GM12878 (cell line): ENCODE results near the gene FN1. TPM values are rescaled to one million over a fixed set of nuclear protein-coding genes. Genes with fewer than 3 reads are reported as not detected.

Experiments
- ATAC-seq: fragments of 200-7000 bp; cut with Tn5 transposase; 3 replicates; pipeline ENCODE4 v1.9.1; 2020; ENCODE audit warnings: mild to moderate bottlenecking, moderate library complexity
- BruUV-seq: library from RNA; stranded (reverse); fragments of 400-500 nt; replicated peaks from 2 replicates; lab custom pipeline; 2021; lab: Mats Ljungman, UMichigan
- CTCF ChIA-PET: fragments of 300-600 bp; sonication (Branson Sonifier 250); formaldehyde crosslinking; extraction: SDS; loops from one replicate; lab custom pipeline; 2021; ENCODE audit warnings: inconsistent platforms; lab: Yijun Ruan, JAX
- POLR2A ChIA-PET: fragments of 350-600 bp; formaldehyde crosslinking; extraction: SDS; loops from one replicate; lab custom pipeline; 2021; ENCODE audit warnings: inconsistent platforms; lab: Charles Lee
- RAD21 ChIA-PET: fragments of 300-600 bp; sonication (Branson Sonifier 250); formaldehyde crosslinking; loops from one replicate; lab custom pipeline; 2023; ENCODE audit warnings: antibody characterized with exemption; ENCODE audit not compliant: unreplicated experiment; lab: Charles Lee
- SMC1A ChIA-PET: fragments of 300-600 bp; sonication (Branson Sonifier 250); formaldehyde crosslinking; loops from one replicate; lab custom pipeline; 2023; ENCODE audit not compliant: unreplicated experiment, uncharacterized antibody; lab: Charles Lee
- DNase-seq: peaks from one replicate; pipeline ENCODE4 v3.0.0-alpha.2; 2011; ENCODE audit warnings: low read depth, low spot score
- FAIRE-seq: peaks from 3 replicates; lab custom pipeline; 2011; peaks lifted over from hg19 to GRCh38; lab: Jason Lieb, UNC
- H2AFZ ChIP-seq: 2 replicates; pipeline ENCODE4 v1.6.0; 2011; ENCODE audit warnings: low read depth, low read length, control low read depth; ENCODE audit not compliant: control insufficient read depth
- H3K27ac ChIP-seq: 2 replicates; pipeline ENCODE4 v1.5.1; 2011; ENCODE audit warnings: control low read depth; ENCODE audit not compliant: control insufficient read depth, insufficient read depth
- H3K27me3 ChIP-seq, 2 experiments: replicated peaks in 1 of 2; 2 replicates each; pipeline versions ENCODE4 v1.6.0 to v1.6.1; 2011; ENCODE audit warnings: low read length in 1 of 2; ENCODE audit not compliant: control insufficient read depth in 2 of 2, insufficient read depth in 2 of 2
- H3K36me3 ChIP-seq, 2 experiments: 2 replicates each; pipeline ENCODE4 v1.5.1; 2011; ENCODE audit warnings: low read length in 1 of 2; ENCODE audit not compliant: control insufficient read depth in 2 of 2, insufficient read depth in 2 of 2
- H3K4me1 ChIP-seq: 2 replicates; pipeline ENCODE4 v1.6.1; 2011; ENCODE audit warnings: mild to moderate bottlenecking, low read length, moderate library complexity, mixed read lengths; ENCODE audit not compliant: control insufficient read depth, insufficient read depth
- H3K4me2 ChIP-seq: 2 replicates; pipeline ENCODE4 v1.6.0; 2011; ENCODE audit warnings: control low read depth; ENCODE audit not compliant: control insufficient read depth, insufficient read depth
- H3K4me3 ChIP-seq: fragments of 200-600 bp; sonication (generic); 2 replicates; pipeline ENCODE4 v1.5.1; 2016
- H3K79me2 ChIP-seq: 2 replicates; pipeline ENCODE4 v1.6.0; 2011; ENCODE audit warnings: low read length; ENCODE audit not compliant: control insufficient read depth, insufficient read depth
- H3K9ac ChIP-seq: 2 replicates; pipeline ENCODE4 v1.8.0; 2011; ENCODE audit warnings: low read length, control low read depth, mixed read lengths; ENCODE audit not compliant: control insufficient read depth, insufficient read depth
- H3K9me3 ChIP-seq: replicated peaks from 3 replicates; pipeline ENCODE4 v1.5.1; 2011; ENCODE audit warnings: mild to moderate bottlenecking, low read length; ENCODE audit not compliant: control insufficient read depth, insufficient read depth
- H4K20me1 ChIP-seq: 2 replicates; pipeline ENCODE4 v1.6.0; 2011; ENCODE audit not compliant: control insufficient read depth, insufficient read depth
- FOS ChIP-seq: IDR thresholded peaks from 3 replicates; pipeline ENCODE4 v1.6.1; 2011; ENCODE audit warnings: borderline replicate concordance; ENCODE audit not compliant: insufficient read length; ENCODE audit errors: extremely low read depth
- NBN ChIP-seq: fragments of 450-650 bp; IDR thresholded peaks from 2 replicates; pipeline ENCODE4 v1.6.1; 2016
- RFX5 ChIP-seq: IDR thresholded peaks from 2 replicates; pipeline ENCODE4 v1.6.1; 2011; ENCODE audit warnings: low read depth, low read length, improper control_type of control experiment
- TAF1 ChIP-seq: IDR thresholded peaks from 2 replicates; pipeline ENCODE4 v1.6.1; 2011; ENCODE audit warnings: mild to moderate bottlenecking, low read depth, low read length, borderline replicate concordance
- ZNF384 ChIP-seq: IDR thresholded peaks from 2 replicates; pipeline ENCODE4 v1.6.1; 2012; ENCODE audit warnings: low read depth, mild to moderate bottlenecking, low read length, improper control_type of control experiment, borderline replicate concordance
- WGBS: methylation state at CpG from one replicate; pipeline ENCODE4 v1.1.6; 2016; ENCODE audit warnings: low lambda C conversion rate; ENCODE audit not compliant: insufficient replicate concordance, insufficient coverage; ENCODE audit errors: missing lambda C conversion rate; 5-methylcytosine and 5-hydroxymethylcytosine counted together
- in situ Hi-C: fragments of 300-500 bp; cut with MboI; formaldehyde crosslinking; loops from 9 replicates; pipeline ENCODE4 v1.14.3; 2018; ENCODE audit warnings: mixed read lengths
- intact Hi-C: fragments of 100-400 bp; cut with micrococcal nuclease; formaldehyde crosslinking; loops from one replicate; pipeline ENCODE4 v1.14.2; 2022; ENCODE audit not compliant: unreplicated experiment
- polyA plus RNA-seq, 11 experiments: library from polyadenylated mRNA; depleted of rRNA in 4 of 11; unstranded in 6 of 11; stranded (reverse) in 5 of 11; fragments of >200 nt; fragmentation: Nextera tagmentation in 4 of 11; fragmentation: Illumina TruSeq in 1 of 11; extraction: Ambion mirVana in 4 of 11; extraction: Trizol in 1 of 11; gene quantifications; 1 replicate in 1 of 11; 2 replicates in 10 of 11; pipeline versions ENCODE4 v1.2.1 to v1.2.3, GENCODE V29; 2011 to 2016; ENCODE audit warnings: inconsistent platforms in 2 of 11, missing spikeins in 2 of 11, low read depth in 1 of 11
- total RNA-seq, 4 experiments: library from RNA; depleted of rRNA in 3 of 4; stranded (reverse); fragments of >200 nt in 3 of 4; fragmentation: Illumina TruSeq in 1 of 4; extraction: Trizol in 1 of 4; gene quantifications; 2 replicates each; pipeline versions ENCODE4 v1.2.1 to v1.2.3, GENCODE V29; 2013 to 2021
- TF ChIP-seq, protein P1 (sequence below): fragments of 450-650 bp; IDR thresholded peaks from 2 replicates; pipeline ENCODE4 v1.6.1; 2018; ENCODE audit warnings: mild to moderate bottlenecking, low read depth, moderate library complexity; ENCODE audit not compliant: partially characterized antibody
- TF ChIP-seq, protein P2 (sequence below): fragments of 450-650 bp; IDR thresholded peaks from 2 replicates; pipeline ENCODE4 v1.6.1; 2016; ENCODE audit warnings: mild to moderate bottlenecking, moderate library complexity, borderline replicate concordance
- TF ChIP-seq, protein P3 (sequence below): fragments of 450-650 bp; IDR thresholded peaks from 2 replicates; pipeline ENCODE4 v1.6.1; 2014; ENCODE audit warnings: mild to moderate bottlenecking

FN1 gene
- total and polyA plus RNA-seq, 10 of the 15 experiments (the other 5 are each of a cell fraction or from before 2014, with no cell fraction given), result 0.60 to 9.4 (median 1.5) TPM

DNA sequence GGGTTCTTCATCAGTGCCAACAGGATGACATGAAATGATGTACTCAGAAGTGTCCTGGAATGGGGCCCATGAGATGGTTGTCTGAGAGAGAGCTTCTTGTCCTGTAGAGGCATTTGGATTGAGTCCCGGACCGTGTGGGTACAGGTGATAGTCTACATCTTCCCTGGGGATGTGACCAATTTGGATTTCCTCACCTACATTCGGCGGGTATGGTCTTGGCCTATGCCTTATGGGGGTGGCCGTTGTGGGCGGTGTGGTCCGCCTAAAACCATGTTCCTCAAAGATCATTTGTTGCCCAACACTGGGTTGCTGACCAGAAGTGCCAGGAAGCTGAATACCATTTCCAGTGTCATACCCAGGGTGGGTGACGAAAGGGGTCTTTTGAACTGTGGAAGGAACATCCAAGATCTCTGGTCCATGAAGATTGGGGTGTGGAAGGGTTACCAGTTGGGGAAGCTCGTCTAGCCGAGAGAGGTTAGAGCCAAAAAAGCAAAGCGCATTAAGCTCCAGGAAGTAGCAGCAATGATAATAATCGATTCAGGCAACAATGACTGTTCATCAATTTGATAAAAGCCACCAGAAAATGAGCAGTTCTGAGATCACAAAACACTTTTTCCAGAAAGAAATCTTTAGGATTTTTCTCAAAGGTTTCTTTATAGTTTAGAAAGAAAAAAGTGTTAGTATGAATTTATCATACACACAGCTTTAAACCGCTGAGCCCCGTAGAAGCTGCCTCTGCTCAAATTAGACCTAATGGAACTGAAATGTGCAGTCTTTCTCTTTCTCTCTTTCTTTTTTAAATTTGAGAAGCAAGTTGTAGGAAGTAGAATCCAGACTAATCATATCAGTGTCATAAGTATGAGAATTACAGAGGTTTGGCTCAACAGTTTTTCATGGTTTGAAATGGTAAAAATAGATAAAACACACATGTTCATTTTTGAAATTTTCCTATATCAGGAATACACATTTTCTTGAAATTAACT lies 63.7 kb downstream of the FN1 start:
- H4K20me1 ChIP-seq, result no peaks in the 10 kb centered on the region
- no peaks in the 10 kb centered on the region; the same call in 1 of the 3 replicates for H3K9me3 ChIP-seq
- H3K27ac ChIP-seq, result no peak overlapping the region
- no peaks in the 10 kb centered on the region for H3K4me1 ChIP-seq
- TF ChIP-seq, protein P1, sequence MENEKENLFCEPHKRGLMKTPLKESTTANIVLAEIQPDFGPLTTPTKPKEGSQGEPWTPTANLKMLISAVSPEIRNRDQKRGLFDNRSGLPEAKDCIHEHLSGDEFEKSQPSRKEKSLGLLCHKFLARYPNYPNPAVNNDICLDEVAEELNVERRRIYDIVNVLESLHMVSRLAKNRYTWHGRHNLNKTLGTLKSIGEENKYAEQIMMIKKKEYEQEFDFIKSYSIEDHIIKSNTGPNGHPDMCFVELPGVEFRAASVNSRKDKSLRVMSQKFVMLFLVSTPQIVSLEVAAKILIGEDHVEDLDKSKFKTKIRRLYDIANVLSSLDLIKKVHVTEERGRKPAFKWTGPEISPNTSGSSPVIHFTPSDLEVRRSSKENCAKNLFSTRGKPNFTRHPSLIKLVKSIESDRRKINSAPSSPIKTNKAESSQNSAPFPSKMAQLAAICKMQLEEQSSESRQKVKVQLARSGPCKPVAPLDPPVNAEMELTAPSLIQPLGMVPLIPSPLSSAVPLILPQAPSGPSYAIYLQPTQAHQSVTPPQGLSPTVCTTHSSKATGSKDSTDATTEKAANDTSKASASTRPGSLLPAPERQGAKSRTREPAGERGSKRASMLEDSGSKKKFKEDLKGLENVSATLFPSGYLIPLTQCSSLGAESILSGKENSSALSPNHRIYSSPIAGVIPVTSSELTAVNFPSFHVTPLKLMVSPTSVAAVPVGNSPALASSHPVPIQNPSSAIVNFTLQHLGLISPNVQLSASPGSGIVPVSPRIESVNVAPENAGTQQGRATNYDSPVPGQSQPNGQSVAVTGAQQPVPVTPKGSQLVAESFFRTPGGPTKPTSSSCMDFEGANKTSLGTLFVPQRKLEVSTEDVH, result no peak
- TF ChIP-seq, protein P2, sequence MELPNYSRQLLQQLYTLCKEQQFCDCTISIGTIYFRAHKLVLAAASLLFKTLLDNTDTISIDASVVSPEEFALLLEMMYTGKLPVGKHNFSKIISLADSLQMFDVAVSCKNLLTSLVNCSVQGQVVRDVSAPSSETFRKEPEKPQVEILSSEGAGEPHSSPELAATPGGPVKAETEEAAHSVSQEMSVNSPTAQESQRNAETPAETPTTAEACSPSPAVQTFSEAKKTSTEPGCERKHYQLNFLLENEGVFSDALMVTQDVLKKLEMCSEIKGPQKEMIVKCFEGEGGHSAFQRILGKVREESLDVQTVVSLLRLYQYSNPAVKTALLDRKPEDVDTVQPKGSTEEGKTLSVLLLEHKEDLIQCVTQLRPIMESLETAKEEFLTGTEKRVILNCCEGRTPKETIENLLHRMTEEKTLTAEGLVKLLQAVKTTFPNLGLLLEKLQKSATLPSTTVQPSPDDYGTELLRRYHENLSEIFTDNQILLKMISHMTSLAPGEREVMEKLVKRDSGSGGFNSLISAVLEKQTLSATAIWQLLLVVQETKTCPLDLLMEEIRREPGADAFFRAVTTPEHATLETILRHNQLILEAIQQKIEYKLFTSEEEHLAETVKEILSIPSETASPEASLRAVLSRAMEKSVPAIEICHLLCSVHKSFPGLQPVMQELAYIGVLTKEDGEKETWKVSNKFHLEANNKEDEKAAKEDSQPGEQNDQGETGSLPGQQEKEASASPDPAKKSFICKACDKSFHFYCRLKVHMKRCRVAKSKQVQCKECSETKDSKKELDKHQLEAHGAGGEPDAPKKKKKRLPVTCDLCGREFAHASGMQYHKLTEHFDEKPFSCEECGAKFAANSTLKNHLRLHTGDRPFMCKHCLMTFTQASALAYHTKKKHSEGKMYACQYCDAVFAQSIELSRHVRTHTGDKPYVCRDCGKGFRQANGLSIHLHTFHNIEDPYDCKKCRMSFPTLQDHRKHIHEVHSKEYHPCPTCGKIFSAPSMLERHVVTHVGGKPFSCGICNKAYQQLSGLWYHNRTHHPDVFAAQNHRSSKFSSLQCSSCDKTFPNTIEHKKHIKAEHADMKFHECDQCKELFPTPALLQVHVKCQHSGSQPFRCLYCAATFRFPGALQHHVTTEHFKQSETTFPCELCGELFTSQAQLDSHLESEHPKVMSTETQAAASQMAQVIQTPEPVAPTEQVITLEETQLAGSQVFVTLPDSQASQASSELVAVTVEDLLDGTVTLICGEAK, result no peak
- TF ChIP-seq, protein P3, sequence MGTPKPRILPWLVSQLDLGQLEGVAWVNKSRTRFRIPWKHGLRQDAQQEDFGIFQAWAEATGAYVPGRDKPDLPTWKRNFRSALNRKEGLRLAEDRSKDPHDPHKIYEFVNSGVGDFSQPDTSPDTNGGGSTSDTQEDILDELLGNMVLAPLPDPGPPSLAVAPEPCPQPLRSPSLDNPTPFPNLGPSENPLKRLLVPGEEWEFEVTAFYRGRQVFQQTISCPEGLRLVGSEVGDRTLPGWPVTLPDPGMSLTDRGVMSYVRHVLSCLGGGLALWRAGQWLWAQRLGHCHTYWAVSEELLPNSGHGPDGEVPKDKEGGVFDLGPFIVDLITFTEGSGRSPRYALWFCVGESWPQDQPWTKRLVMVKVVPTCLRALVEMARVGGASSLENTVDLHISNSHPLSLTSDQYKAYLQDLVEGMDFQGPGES, result no peak
- TF ChIP-seq TAF1, result no peak
- no peak for TF ChIP-seq FOS
- TF ChIP-seq ZNF384, result no peak
- TF ChIP-seq RFX5, result no peak
- no peak for TF ChIP-seq NBN
- FAIRE-seq, result no peak
- in situ Hi-C loops, result no loop called here
- H2AFZ ChIP-seq, result no peak overlapping the region
- no peaks in the 10 kb centered on the region; a peak in 1 of 4 replicates for H3K36me3 ChIP-seq
- no peaks in the 10 kb centered on the region for H3K27me3 ChIP-seq
- H3K79me2 ChIP-seq, result no peaks in the 10 kb centered on the region
- ChIA-PET RAD21 (interaction anchor here (0.6 to 1.1 kb wide), 2 partner anchors 19 to 35 kb away, joined by 3 read pairs; no protein-coding TSS in a partner anchor), POLR2A (interaction anchor here (0.6 kb wide), 1 partner anchor 38 kb away, joined by 3 read pairs; no protein-coding TSS in a partner anchor), CTCF (interaction anchor here (0.6 to 1.1 kb wide), 3 partner anchors 8 to 25 kb away, joined by 3 read pairs; no protein-coding TSS in a partner anchor), SMC1A (interaction anchor here (0.6 to 1.0 kb wide), 2 partner anchors 48 to 199 kb away, joined by 3 read pairs; no protein-coding TSS in a partner anchor)
- BruUV-seq, result no TSS peak
- WGBS, result 98% methylated on average over 14 of the region's 14 CpGs
- H3K4me3 ChIP-seq, result no peak overlapping the region
- no peak overlapping the region for H3K4me2 ChIP-seq
- ATAC-seq, result no peak
- intact Hi-C loops, result no loop called here
- no peak for DNase-seq
- H3K9ac ChIP-seq, result no peak overlapping the region
